NCI-H2081 treated with DMSO at 0.1 percent for 48 hours (cell line): ENCODE results near the gene PLA2G6.

Experiments used
- DNase-seq: peaks from one replicate; lab custom pipeline; 2025; lab: John Stamatoyannopoulos, UW

Gene PLA2G6

DNA sequence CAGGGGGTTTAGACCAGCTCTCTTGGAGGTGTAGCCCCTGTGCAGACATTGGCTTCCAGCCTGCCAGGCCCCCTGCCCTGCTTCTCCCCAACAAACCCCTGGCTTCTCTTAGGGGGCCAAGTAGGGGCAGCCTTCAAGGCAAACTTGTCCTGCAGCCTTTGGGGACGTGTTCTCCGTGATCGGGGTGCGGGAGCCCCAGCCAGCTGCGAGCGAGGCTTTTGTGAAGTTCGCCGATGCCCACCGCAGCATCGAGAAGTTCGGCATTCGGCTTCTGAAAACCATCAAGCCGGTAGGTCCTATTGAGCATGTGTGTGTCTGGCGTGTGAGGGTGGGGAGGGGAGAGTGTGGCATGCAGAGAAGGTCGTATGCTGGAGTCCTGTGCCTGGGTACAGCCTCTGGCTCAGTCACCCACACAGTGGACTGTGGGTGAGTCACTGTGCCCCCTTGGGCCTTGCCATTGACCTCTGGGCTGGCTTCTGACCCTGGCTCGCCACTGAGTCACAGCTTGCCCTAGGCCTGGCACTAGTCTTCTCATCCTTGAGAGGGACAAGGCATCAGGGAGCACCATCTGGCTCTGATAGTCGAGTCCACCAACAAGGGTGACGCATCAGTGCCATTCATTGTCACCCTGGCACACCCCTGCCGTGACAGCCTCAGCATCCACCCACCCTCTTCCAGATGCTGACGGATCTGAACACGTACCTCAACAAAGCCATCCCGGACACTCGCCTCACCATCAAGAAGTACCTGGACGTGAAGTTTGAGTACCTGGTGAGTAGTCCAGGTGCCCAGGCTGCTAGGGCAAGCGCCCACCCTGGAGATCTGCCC, 109.1 kb downstream of the PLA2G6 start:
- DNase-seq: no peak

DNA sequence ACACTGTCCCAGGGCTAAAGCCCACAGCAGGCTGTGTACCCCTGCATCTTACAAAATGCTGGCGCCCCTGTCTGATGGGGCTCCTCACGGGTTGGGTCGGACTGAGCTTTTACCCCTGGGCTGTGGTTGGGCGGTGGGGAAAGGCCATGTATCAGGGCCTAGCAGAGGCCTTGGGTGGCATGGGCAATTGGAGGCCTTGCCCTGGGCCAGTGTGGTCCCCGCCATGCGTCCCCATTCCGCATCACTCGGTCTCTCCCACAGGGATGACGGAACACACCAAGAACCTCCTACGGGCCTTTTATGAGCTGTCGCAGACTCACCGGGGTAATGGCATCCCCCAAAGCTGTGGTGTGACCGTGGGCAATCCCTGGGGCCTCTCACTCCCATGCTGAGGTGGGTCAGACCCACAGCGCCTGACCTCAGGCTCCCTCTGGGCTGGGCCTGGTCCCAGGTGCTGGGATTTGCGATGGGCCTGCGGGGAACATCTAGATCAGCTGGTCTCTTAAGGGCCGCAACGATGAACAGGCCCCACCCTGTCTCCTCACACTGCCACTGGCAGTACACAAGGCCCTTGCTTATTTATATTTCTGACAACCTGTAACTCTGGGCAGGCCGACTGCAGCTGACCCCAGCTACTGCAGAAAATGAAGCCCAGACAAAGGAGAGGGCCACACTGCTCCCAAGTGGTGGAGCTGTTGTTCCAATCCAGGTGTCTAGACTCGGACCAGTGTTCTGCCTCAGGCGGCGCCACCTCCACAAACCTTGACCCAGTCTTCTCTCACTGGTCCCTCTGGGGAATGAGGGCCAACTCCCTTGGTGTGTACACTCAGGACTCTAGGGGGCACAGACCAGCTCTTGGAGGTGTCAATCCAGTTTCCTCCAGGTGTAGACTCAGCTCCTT, 110.0 kb downstream of the PLA2G6 start:
- DNase-seq: no peak

DNA sequence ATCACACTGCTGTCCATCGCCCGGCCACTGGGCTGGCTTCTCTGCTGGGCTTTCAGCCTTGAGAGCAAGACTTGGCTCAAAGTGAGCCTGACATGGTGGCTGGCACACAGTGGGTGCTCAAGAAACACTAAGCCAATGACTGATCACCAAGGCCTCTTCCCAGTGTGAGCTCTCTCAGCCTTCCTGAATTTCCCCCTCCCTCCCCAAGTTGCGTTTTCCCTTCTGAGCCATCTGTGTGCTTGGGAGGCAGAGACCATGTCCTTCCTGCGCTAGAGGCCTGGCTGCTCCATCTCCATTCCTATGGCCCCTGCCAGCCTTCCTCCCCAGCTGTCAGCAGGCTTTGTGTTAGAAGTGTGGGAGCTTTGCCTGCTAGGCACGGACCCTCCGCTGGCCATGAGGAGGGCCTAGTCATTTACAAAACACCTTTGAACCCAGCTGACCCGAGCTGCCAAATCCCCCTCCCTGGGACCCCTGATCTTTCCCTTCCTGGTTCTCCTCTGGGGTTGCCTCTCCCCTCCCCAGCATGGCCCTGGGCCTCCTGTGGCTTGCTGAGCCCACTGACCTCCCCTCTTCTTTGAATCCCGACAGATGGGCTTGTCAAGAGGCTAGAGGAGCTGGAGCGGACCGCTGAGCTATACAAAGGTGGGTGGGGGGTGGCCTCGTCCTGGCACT, 111.2 kb downstream of the PLA2G6 start:
- no peak for DNase-seq

DNA sequence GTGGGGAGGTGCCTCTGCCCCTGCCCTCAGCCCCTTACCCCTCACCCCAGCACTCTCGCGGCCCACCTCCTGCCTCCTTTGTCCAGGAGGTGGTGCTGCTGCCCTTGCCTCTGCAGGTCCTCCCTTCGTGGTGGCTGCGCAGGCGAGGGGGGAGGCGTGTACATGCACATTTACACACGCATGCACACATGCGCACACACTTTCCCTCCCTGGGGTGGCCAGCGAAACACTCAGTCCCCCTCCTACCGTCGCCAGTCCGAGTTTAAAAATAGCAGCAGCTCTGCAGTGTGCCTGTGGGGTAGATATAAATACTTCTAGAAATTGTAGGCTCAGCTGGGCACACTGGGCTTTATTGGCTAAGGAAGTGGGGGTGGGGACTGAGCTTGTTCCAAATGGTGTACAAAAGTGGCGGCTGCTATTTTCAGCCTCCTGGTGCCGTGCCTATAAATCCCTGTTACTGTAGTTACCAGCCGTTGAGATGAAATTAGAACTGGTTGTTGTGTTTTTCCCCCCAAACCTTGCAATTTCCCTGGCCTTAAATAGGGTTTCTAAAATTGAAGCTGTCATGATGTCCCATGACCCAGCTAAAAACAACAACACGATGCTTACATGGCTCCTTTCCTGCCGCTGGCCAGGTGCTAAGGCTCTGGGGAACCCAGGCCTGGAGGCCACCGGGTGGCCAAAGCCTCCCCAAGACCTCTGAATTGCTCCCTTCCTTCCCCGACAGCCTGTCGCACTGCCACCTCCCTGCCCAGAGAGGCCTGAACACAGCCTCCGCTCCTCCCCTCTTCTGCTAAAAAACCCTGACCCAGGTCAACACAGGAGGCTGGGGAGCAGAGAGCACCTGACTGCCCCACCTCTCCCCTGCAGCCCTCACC, 112.0 kb downstream of the PLA2G6 start:
- peak; percentile 72 for DNase-seq

DNA sequence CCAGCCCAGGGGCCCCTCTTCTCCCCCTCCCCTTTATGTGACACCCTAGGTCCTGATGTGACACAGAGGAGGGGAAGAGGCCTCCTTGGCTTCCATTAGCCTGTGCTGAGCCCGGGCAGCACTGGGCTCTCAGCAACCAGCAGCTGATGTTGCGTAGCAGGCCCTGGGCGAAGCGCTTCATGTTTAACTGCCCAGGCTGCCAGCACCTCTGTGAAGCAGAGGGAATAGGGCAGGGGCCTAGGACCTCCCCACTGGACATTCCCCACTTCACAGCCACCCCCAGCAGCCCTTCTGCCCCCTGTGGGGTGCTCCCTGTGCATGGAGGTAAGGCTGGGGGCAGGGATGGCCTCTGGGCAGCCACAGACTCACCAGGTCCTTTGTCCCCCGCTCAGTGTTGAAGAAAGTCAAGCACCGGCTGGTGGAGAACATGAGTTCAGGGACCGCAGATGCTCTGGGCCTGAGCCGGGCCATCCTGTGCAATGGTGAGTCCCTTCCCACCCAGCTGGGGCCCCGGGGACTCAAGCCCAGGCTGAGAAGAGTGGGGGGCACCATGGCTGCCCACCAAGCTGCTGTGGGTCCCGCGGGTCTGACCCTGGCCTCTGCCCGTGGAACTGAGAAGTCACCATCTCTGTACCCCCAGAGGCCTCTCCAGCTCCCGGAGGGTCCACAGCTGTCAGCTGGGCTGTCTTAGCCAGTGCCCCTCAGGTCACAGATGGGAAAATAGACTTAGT, 112.8 kb downstream of the PLA2G6 start:
- no peak for DNase-seq

DNA sequence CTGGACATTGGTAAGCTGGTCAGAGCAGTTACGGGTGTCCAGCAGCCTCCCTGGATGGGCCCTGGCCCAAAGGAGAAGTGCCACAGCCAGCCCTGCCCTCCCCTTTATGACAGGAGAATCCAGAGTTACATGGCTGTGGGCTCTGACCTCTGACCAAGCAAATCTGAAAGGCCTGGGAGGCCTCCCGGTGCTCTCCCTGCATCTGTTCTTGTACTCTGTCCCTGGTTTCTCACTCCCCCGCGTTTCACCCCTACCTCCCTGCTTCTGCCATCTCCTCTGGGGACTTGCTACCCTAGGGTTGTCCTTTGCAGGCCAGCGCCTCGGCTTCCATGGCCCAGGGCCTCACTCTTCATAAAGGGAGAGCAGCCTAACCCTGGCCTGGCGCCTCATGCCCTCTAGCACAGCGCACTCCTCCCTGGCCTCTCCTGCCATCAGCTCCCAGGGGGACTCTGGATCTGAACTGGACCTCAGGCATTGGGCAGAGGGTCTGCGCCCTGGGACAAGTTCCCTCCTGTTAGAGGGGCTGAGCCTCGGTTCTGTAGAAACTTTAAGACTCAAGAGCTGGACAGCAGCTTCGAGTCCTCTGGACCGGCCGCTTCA, 113.8 kb downstream of the PLA2G6 start:
- DNase-seq: no peak

DNA sequence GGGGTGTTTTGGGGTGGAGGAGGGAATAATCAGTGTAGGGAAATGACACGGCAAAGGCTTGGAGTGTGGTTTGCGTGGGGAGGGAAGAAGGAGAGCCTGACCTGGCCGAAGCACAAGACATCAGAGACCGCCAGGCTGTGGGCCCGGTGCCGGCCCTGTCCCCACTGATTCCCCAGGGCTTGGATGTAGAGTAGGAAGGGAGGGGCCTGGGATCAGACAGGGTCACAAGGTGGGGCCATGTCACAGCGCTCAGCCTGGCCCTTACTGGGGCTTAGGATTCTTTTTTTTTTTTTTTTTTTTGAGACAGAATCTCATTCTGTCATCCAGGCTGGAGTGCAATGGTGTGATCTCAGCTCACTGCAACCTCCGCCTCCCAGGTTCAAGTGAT, 114.6 kb downstream of the PLA2G6 start:
- DNase-seq: no peak

DNA sequence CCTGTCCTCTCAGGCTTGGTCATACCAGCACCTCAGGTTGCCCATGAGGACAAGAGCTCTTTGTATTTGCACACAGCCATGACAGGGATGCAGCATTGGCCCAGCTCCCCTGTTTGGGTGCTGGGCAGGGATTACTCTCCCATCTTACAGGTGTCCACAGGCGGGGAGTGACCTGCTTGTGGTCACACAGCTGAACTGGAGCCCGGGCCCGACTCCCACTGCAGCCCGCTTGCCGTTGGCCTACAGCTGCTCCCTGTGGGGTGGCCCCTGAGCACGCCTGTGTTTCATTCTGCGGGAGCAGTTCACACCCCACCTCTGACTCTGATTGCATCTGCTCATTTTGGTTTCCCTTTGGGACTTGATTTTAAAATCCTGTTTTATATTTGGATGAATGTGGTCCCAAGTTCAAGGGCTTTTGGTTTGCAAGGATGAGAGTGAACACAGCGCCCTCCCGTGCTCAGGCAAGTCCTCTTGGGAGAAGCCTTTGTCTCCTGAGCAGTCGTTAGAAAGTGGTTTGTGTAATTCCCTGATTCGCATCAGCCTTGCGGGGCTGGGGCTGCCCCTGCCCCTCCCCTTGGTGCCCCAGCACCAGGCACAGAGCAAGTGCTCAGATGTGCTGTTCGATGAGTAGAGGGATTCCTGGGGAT, 115.1 kb downstream of the PLA2G6 start:
- no peak for DNase-seq

DNA sequence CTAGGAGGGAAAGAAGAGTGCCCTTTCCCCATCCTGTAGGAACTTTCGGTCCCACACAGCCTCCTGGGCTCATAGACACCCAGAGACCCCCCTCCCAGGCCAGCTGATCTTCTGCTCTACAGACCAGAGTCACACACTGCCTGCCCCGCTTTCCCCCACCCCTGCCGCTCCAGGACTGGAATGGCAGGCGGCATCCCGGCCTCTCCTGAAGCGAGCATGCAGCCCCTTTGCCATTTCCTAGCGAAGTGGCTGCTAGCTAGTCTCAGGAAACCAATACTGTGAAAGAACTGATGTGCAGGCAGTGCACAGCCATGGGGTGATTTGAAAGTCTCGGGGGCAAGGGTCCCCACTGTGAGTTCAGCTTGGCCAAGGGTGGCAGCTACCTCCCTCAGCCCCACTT, 116.1 kb downstream of the PLA2G6 start:
- no peak for DNase-seq

DNA sequence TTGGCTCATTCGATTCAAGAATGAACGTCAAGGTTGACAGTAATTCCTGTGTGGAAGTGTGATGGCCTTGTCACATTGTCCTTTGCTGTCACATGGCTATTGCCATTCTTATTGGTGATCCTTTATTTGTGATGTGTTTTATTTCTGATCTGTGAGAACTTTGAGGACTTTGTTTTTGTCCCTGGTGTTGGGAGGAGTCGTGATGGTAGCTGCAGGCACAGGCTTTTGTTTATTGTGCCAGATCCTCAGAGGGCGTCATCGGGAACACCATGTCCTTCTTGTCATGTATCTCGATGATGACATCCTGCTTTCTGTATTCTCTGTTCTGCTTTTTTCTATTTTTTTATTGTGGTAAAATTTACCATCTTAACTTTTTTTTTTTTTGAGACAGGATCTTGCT, 118.8 kb downstream of the PLA2G6 start:
- no peak for DNase-seq
